Activated CD4-positive, alpha-beta T cell treated with anti-CD3 and anti-CD28 coated beads, Interleukin-2, Interleukin-4, amounts not matched to agents 100 ng/mL and 50 ng/mL, durations not matched to agents 16 hours and 8 hours (primary cell): ENCODE results near the gene RNF121.

Experiments used
- DNase-seq: peaks from one replicate; pipeline ENCODE4 v3.0.0-alpha.2; 2020; ENCODE audit warnings: low spot score

The RNF121 gene

DNA sequence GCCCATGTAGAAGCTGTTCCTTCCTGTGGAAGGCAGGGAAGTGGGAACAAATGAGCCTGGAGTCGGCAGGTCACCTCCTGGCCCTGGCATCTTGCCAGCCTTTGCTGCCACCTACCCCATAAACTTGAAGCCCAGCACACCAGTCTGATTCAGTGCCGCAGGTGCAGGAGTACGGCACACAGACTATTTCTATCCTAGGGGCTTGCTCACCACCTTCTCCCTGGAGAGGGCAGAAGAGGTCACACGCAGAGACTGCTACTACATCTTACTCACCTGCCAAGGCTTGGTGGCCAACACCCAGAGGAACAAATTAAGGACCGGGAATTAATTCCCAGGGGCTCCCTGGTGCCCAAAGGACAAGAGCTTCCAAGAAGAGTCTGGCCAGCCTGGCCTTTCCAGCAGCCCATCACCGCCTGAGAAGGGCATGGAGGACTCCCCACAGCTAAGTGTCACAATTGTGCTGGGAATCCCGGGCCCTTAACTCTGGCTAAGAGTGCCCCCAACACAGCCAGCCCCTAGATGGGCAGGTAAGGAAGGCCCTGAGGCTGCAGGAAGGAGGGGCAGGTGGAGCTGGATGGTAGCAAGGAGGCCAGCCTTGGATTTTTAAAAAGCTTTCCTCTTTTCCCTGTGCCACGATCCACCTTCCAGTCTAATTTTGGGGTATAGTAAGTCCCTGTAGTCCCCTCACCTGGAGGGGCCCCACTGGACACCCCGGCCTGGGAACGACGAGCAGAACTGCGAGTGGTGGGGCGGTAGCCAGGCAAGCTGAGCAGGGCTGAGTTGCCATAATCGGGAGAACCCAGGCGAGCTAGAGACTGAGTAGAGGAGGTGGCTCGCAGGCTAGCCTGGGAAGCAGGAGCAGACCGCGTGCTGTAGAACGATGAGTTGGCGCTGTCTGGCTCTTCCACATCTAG, 76.8 kb downstream of the RNF121 start:
- no peak for DNase-seq

DNA sequence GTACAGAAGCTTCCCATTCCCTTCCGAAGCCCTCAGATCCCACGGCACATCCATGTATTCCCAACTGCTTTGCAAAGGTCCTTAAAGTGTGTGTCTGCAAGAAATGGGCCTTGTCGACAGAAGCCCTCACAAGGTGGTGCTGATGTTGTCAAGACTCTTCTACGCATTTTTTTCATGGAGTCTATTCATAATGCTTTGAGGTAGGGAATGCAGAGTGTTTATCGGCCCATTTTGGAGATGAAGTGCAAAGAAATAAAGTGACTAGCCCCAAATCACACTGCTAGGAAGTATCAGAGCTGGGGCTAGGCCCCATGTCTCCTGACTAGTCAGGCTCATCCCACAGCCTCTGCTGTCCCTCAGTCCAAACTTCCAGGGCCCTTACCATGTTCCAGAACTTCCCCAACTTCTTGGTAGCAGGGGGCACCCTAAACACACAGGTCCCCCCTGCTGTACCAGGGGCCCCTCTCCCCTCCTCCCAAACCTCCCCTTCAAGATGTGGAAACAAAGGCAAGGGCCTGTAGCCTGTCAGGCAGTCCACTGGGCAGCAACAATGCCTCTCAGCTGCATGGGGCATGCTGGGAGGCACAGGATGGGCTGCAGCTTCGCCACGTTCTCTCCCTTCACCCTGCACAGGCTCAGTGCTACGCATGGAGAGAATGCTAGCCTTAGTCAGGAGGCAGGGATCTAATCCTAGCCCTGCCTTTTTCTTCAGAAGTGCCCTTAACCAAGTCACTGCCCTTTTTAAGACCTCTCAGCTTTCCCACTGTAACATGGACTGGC, 77.7 kb downstream of the RNF121 start:
- no peak for DNase-seq

DNA sequence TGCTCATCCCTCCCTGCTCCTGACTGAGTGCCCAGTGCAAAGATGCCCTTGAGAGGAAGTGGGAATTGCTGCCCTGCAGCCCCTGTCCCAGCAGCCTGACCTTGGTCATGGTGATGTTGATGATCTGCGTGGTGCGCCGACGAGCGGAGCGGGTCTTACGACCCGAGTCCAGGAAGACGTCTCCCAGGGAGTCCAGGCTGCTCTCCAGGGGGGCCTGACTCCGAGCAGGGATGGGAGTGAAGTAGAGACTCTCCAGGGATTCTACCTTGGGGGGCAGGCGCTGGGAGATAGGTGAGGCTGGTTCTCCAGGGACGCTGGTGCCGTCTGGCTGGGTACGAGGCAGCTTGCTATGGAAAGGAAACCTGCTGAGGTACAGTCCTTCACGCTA, 78.2 kb downstream of the RNF121 start:
- no peak for DNase-seq

DNA sequence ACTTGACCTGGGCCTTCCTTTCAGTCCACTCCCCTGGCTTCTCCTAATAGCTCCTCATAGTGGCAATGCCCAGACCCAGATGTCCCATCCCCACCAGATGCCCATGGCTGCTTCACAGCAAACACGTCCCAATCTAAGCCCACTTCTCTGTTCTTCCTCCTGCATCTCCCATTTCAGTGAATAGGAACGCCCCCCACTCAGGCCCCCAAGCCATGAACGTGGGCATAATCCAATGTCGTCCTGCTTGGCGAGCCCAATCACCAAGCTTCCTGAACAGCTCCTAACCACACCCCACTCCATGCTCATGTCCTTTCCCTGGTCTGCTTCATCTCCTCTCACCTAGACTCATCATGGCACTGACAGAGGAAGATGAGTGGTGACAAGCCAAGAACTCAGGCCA, 78.7 kb downstream of the RNF121 start:
- DNase-seq: no peak

DNA sequence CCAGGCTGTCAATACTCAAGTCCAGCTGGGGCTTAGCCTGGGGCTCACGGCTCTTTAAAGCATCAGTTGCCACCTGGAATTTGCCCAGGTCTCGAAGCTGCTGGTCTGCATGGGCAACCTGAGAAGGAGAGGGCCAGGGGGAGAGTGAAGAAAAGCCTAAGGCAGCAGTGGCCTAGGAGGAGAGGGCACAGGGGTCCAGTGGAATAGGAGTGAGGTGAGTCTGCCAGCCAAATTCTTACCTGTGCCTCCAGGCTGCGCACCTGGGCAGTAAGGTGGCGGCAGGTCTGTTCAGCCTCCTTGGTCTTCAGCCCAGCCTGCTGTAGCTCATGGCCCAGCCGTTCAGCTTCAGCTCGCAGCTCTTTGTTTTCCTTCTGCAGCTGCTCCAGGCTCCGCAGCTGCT, 79.9 kb downstream of the RNF121 start:
- no peak for DNase-seq

DNA sequence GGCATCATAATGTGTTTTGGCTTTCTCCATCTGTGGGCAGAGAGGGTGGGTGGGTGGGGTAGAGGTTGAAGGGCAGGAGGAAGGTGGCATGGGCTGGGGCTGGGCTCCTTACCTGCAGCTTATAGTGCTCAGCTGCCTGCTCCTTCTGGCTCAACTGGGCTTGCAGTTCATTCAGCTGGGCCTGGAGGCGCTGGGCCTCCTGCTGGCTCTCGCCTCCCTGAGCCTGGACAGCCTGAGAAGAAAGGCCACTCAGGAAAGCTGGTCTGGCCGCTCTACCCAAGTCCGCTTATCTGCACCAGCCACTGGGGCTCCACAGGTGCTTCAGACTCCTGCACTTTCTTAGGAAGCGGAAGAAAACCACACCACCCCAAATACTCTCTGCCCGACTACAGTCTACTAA, 80.3 kb downstream of the RNF121 start:
- no peak for DNase-seq

DNA sequence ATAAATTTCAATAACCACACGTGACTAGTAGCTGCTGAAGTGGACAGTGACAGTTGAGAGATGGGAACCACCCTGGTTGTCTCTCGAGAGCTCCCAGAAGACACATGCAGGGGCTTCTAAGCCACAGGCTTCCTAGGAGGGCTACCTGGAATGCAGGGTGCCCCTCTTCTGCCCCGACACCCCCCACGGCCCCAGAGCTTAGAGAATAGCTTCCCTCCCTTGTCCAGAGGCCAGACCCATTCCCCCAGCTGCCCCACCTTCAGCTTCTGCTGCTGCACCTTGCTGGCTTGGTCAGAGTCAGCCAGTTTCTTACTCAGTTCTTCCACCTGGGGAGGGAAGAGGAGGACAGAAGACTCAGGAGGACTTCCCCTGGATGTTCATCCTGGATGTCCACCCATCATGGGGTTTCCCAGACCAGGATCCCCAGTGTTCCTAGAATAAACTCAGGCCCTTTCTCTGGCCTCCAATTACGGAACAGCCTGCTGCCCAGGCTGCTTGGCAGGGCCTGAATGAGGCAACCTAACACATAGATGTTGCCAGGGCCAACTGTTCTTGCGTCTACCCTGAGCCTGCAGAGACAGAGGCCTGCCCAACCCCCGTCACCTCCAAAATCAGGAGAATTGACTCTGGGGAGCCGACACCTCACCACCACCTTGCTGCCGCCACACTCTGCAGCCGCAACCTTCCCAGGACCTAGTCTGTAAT, 81.8 kb downstream of the RNF121 start:
- no peak for DNase-seq

DNA sequence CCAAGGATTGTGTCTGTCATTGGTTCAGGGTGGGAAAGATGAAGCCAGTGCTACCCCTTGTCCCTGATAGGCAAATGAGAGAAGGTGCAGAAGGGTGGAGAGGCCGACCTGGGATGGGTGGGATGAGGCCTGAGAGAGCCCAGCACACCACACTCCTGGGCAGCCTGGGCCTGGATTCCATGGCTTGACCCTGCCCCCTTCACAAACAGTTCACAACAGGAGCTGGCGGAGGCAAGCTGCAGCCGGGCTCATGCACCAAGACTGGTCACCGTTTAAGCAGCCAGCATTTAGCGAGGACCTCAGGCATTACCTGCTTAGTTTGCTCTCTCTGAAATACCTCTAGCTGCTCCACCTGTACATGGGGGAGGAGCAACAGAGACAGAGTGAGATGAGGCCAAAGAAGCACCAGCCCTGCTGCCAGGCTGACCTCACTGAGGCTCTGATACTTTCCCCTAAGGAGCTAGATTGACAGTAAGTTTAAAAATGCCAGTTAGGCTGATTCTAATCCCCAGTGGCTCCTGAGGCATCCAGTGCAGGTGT, 83.3 kb downstream of the RNF121 start:
- no peak for DNase-seq

DNA sequence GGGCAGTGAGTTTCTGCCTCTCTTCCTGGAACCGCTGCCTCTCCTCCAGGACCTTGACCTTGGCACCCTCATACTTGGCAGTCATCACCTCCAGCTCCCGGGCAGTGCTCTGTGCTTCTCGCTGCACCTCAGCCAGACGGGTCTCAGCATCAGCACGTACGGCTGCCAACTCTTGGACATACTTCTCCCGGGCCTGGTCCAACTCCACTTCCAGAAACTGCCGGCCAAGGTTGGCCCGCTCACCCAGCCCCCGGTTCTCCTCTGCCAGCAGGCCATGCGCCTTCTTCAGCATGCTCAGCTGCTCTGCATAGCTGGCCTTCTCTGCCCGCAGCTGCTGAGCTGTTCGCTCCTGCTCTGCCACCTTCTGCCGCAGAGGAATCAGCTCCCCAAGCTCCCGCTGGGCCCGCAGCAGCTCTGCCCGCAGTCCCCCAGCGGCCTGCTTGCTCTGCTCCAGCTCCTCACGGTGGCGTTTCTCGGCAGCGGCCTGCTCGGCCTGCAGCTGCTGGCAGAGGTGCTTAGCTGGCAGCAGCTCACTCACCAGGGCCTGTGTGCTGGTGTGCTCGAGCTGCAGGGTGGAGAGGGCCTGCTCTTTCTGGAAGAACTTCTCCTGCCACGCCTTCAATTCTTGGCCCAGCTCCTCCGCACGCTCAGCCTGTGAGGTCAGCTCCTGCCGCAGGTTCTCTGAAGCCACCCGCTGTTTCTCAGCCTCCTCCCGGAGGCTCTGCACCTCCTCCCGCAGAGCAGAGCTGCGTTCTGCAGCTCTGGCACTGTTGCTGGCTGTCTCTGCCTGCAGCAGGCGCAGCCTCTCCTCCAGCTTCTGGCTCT, 84.3 kb downstream of the RNF121 start:
- no peak for DNase-seq

DNA sequence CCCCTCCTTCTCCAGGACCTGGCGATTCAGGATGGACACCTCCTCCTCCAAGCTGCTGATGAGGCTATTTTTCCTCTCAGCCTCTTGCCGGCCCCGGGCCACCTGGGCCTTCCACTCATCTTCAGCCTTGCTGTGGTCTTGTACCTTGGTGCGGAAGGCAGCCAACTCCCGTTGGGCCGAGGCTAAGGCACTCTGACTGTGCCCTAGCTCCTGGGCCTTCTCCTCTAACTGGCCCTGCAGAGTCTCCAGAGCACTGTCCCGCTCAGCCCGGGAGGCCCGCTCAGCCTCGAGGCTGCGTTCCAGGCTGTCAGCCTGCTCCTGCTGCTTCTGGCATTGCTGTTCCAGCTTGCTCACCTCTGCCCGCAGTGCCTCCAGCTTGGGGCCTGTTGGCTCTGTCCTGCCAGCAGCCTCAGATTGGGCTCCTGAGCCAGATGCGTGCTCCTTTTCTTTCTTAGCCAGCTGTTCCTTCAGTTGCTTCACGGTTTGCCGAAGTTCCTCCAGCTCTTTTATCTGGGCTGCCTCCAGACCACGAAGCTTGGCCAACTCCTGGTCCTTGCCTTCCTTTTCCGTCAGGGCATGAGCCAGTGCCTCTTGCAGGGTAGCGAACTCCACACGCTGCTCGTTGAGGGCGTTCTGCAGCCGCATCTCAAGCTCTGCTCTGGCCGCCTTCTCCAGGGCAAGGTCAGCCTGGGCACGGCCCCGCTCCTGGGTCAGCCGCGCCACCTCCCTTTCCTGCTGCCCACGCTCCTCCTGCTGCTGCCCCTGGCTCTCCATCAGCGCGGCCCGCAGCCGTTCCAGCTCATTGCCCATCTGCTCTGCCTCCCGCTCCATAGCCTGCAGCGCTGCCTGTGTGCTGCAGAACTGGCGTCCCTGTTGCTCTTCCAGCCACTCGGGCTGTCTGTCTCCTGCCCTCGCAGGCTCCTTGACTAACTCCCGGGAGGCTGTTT, 85.2 kb downstream of the RNF121 start:
- DNase-seq: no peak

DNA sequence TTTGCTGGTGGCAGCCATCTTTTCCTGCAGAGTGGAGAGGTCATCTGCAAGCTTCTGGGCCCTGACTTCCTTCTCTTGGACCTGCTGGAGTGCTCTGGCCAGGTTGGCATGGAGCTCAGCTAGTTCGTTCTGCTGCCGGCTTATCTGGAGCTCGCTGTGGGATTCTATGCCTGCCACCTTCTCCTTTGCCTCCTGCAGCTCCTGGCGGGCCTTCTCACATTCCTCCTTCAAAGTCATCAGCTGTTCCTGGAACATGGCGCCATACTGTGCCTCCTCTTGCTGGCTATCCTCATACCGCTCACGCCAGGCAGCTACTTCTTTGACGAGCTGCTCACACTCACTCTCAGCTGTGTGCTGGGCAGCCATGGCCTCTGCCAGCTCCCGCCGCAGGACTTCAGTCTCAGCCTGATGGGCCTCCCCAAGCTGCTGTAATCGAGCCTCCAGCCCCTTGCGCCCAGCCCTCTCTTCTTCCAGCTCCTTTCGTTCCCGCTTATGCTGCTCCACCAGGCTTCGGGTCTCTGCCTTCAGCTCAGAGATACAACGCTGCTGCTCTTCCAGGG, 86.0 kb downstream of the RNF121 start:
- DNase-seq: no peak

DNA sequence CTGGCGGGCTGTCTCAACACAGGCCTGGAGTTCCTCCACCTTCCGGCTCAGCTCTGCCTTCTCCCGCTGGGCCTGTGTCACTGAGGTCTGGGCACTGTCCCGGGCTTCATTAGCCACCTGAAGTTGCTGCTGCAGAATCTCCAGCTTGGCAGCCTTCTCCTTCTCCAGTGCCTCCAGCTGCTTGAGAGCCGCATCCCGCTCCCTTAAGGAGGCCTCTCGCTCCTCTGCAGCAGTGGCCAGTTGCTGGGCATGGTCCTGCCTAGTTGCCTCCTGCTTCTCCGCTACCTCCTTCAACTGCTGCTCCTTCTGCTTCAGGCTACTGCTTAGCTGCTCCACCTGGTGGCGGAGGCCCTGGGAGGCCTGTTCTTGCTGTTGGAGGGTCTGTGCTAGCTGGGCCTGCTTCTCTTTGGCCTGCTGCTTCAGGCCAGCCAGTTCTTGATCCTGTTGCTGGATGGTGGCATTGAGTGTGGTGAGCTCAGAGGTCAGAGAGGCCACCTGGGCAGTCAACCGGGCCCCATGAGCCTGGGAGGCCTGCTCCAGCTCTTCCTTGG, 86.7 kb downstream of the RNF121 start:
- DNase-seq: no peak

DNA sequence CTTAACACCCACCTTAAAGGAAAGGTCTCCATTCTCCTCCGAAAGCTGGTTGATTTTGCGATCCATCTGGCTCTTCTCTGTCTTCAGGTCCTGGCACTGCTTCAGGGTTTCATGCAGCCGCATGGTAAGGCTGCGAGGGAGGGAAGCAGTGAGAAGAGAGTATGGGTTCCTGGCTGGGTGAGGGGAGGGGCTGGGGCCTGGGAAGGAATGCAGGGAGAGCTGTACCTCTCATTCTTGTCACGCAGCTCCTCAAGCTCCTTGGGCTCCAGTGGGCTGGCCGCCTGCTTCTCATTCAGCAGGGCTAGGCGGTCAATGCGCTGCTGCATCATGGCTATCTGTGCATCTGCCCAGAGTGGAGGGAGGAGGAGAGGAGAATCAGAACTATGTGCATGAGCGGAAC, 89.3 kb downstream of the RNF121 start:
- no peak for DNase-seq

DNA sequence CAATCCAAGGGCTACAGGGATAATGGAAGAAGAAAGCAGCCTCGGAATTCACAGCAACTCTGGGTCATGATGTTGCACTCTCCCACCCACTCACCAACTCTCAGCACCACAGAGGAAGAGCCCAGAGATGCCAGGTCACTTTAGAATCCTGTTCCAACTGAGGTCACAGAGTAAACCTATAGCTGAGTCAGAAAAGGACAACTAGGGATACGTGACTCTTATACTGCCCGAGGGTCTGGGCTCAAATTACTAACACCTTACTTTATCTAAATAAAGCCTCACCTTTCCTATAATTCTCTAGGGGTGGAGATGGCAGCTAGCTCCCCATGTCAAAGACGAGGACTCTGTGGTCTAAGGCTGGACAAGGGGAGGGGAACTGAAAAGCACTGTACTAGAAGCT, 94.5 kb downstream of the RNF121 start:
- no peak for DNase-seq

DNA sequence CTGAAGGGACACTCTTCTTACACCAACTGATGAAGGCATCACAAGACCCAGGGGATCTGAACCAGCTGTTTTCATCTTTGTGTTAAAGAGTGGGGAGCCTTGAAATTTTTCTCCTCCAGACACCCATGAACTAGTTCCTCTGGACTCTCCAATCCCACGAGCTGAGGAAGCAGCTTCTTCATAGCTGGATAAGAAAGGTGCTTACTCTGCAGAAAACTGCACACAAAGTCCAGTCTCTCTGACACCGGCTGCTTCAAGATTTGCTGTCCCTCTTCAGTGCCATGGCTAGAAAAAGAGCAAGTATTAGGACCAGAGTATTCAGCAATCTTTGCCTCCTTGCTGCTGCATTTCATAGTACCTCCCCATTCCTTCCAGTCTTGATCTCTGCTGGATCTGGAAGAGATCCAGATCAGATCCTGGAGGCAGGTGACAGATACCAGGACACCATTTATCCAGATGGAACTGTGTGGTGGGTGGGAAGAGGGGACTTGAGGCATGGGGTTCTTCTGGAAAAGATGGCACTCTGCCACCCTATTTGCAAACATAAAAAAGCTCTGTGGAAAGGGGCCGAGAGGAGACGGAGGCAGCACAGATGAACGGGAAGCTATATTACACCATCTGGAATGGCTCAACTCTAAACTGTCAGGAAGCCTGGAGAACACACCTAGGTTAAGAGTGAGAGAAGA, 95.4 kb downstream of the RNF121 start:
- no peak for DNase-seq

DNA sequence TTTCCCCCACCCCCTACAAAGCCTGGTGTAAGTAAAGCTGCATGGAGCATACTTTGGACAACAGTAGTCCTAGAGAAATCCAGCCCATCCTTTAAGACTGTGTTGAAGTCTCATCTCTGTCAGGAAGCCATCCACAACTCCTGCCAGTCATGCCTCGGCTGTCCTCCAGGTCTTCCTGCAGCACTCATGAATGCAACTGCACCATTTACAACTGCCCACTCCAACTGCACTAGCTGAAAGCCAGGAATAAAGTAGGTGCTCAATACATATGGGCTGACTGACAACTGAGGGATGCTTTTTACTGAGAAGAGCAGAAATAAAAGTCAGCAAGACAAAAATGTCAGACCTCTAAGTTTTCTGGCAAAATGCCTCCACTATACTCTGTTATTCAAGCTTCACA, 97.2 kb downstream of the RNF121 start:
- no peak for DNase-seq

DNA sequence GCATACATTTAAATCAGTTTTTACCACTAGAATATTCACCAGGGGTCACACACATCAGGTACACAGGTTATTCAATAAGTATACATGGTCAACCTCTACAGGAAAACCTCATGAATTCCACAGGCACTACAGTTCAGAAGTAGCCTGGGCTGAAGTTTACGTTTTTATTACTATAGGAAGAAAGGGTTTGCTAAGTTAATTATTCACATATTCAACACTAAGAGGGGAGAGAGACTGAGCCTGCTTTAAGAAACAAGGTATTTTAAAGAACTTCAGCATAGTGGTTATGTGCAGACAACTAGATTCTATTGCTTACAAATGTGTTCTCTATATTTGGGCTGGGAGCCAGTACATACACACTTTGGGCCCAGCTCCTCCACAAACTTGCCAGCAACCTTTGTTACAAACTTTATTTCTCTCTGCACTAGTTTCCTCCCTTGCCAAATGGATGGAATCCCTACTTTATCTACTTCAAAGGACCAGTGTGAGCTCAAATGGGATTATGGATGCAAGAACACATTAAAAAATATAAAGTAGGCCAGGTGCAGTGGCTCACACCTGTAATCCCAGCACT, 101.7 kb downstream of the RNF121 start:
- no peak for DNase-seq

DNA sequence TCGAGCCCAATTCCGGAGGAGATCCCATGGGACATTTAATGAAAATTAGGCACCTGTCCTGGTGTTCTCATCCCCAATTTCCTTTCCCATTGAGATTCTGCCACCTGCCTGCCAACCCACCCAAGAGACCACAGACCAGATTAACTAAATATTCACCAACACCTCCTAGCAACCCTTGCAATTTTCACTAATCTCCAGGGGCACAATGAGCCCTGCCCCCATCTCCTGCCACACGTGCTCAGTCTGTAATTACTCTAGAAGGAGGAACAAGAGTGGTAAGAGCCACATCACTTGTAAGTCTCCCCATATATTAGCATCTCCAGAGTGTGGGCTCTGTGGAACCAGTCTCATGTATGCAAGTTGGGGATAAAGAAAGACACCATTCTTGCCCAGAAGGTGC, 107.8 kb downstream of the RNF121 start:
- DNase-seq: no peak
